IMR-90 (cell line): ENCODE measurements around the gene SLC23A3. TPM values are rescaled to one million over a fixed set of nuclear protein-coding genes. Genes with fewer than 3 reads are reported as not detected.

Experiments used
- ATAC-seq: fragments of 200-7000 bp; cut with Tn5 transposase; 2 replicates; pipeline ENCODE4 v1.9.1; 2020; ENCODE audit warnings: low read depth, mild to moderate bottlenecking, moderate library complexity
- BruUV-seq: library from RNA; stranded (reverse); fragments of 400-500 nt; replicated peaks from 2 replicates; lab custom pipeline; 2021; lab: Mats Ljungman, UMichigan
- CTCF ChIA-PET: fragments of 300-600 bp; formaldehyde crosslinking; extraction: SDS; loops from one replicate; lab custom pipeline; 2021; ENCODE audit warnings: antibody characterized with exemption; lab: Yijun Ruan, JAX
- POLR2A ChIA-PET: fragments of 300-600 bp; sonication (Branson Sonifier 250); formaldehyde crosslinking; loops from one replicate; lab custom pipeline; 2022; ENCODE audit warnings: antibody characterized with exemption; ENCODE audit not compliant: unreplicated experiment; lab: Charles Lee
- DNase-seq: peaks from one replicate; pipeline ENCODE4 v3.0.0; 2013
- H2AFZ ChIP-seq: replicated peaks from 2 replicates; pipeline ENCODE3; 2013; ENCODE audit warnings: low read length, mild to moderate bottlenecking; ENCODE audit not compliant: poor library complexity
- H2AK5ac ChIP-seq: 2 replicates; pipeline ENCODE4 v1.6.1; 2013; ENCODE audit warnings: low read depth, low read length, inconsistent platforms
- H2AK9ac ChIP-seq: replicated peaks from 2 replicates; pipeline ENCODE3; 2013; ENCODE audit warnings: mild to moderate bottlenecking, low read depth, low read length, moderate library complexity; ENCODE audit not compliant: poor library complexity
- H2BK120ac ChIP-seq: 2 replicates; pipeline ENCODE4 v1.6.1; 2013; ENCODE audit warnings: low read depth, low read length, inconsistent platforms
- H2BK15ac ChIP-seq: 3 replicates; pipeline ENCODE4 v1.6.1; 2013; ENCODE audit warnings: low read depth, low read length, inconsistent platforms
- H2BK20ac ChIP-seq: 2 replicates; pipeline ENCODE4 v1.6.1; 2013; ENCODE audit warnings: low read depth, mild to moderate bottlenecking, inconsistent platforms, low read length, moderate library complexity
- H2BK5ac ChIP-seq: 2 replicates; pipeline ENCODE4 v1.6.1; 2013; ENCODE audit warnings: mild to moderate bottlenecking, low read depth, low read length, inconsistent platforms; ENCODE audit not compliant: poor library complexity, severe bottlenecking
- H3K14ac ChIP-seq: replicated peaks from 2 replicates; pipeline ENCODE4 v1.6.1; 2013; ENCODE audit warnings: low read depth, low read length, inconsistent platforms
- H3K18ac ChIP-seq: 2 replicates; pipeline ENCODE4 v1.6.1; 2013; ENCODE audit warnings: low read depth, low read length, control low read depth
- H3K23ac ChIP-seq: 2 replicates; pipeline ENCODE4 v1.6.1; 2013; ENCODE audit warnings: low read depth, low read length, inconsistent platforms
- H3K27ac ChIP-seq: 2 replicates; pipeline ENCODE4 v1.5.1; 2013; ENCODE audit warnings: mild to moderate bottlenecking, control low read depth, low read length; ENCODE audit not compliant: insufficient read depth
- H3K27me3 ChIP-seq: 2 replicates; pipeline ENCODE4 v1.6.1; 2013; ENCODE audit warnings: low read length; ENCODE audit not compliant: control insufficient read depth, insufficient read depth
- H3K36me3 ChIP-seq: 2 replicates; pipeline ENCODE4 v1.6.1; 2013; ENCODE audit warnings: low read length, mixed read lengths; ENCODE audit not compliant: control insufficient read depth, insufficient read depth
- H3K4ac ChIP-seq: 2 replicates; pipeline ENCODE4 v1.6.1; 2013; ENCODE audit warnings: low read depth, low read length, inconsistent platforms
- H3K4me1 ChIP-seq: 2 replicates; pipeline ENCODE4 v1.6.1; 2013; ENCODE audit warnings: low read length, mixed read lengths; ENCODE audit not compliant: control insufficient read depth, insufficient read depth
- H3K4me2 ChIP-seq: 2 replicates; pipeline ENCODE4 v1.6.1; 2013; ENCODE audit warnings: low read depth, mild to moderate bottlenecking, control low read depth, low read length, moderate library complexity
- H3K4me3 ChIP-seq: 2 replicates; pipeline ENCODE4 v1.5.1; 2013; ENCODE audit warnings: low read depth, mild to moderate bottlenecking, control low read depth, low read length, moderate library complexity; ENCODE audit not compliant: insufficient read depth
- H3K56ac ChIP-seq: 2 replicates; pipeline ENCODE4 v1.6.1; 2013; ENCODE audit warnings: low read length, inconsistent platforms; ENCODE audit not compliant: insufficient read depth; ENCODE audit errors: extremely low read depth
- H3K79me1 ChIP-seq, 2 experiments: 2 replicates each; pipeline ENCODE4 v1.6.1; 2013; ENCODE audit warnings: low read length in 2 of 2, inconsistent platforms in 1 of 2, low read depth in 1 of 2
- H3K9ac ChIP-seq: 2 replicates; pipeline ENCODE4 v1.6.1; 2013; ENCODE audit warnings: low read depth, low read length, control low read depth
- H3K9me1 ChIP-seq: 2 replicates; pipeline ENCODE4 v1.6.1; 2013; ENCODE audit warnings: low read length, inconsistent platforms; ENCODE audit not compliant: insufficient read depth
- H3K9me3 ChIP-seq: 2 replicates; pipeline ENCODE4 v1.6.1; 2013; ENCODE audit warnings: low read length; ENCODE audit not compliant: control insufficient read depth, insufficient read depth
- H4K20me1 ChIP-seq: 2 replicates; pipeline ENCODE4 v1.6.1; 2013; ENCODE audit warnings: low read length, inconsistent platforms; ENCODE audit not compliant: insufficient read depth
- H4K5ac ChIP-seq: 2 replicates; pipeline ENCODE4 v1.6.1; 2013; ENCODE audit warnings: mild to moderate bottlenecking, low read depth, low read length, control low read depth
- H4K8ac ChIP-seq, 2 experiments: 2 replicates each; pipeline ENCODE4 v1.6.1; 2013; ENCODE audit warnings: low read depth in 2 of 2, low read length in 2 of 2, control low read depth in 1 of 2, inconsistent platforms in 1 of 2
- H4K91ac ChIP-seq: 2 replicates; pipeline ENCODE4 v1.6.1; 2013; ENCODE audit warnings: low read depth, low read length, inconsistent platforms; ENCODE audit not compliant: insufficient read depth
- MAFK ChIP-seq: IDR thresholded peaks from 2 replicates; pipeline ENCODE4 v1.6.1; 2012; ENCODE audit warnings: low read depth, low read length, improper control_type of control experiment
- SMC3 ChIP-seq: fragments of 150-350 bp; IDR thresholded peaks from 2 replicates; pipeline ENCODE4 v1.6.1; 2016; ENCODE audit warnings: low read depth, mild to moderate bottlenecking, antibody characterized with exemption, low read length, moderate library complexity
- WGBS, 2 experiments: methylation state at CpG; one replicate each; pipeline versions ENCODE4 v1.1.5 to v1.1.7; 2013; ENCODE audit warnings: missing lambda C conversion rate in 2 of 2; ENCODE audit not compliant: insufficient read length in 1 of 2; ENCODE audit errors: extremely low coverage in 2 of 2; 5-methylcytosine and 5-hydroxymethylcytosine counted together
- dilution Hi-C: fragments of 300-500 bp; cut with HindIII; formaldehyde crosslinking; loops from one replicate; pipeline ENCODE4 v1.14.3; 2018; ENCODE audit warnings: low sequenced_read_pairs; ENCODE audit not compliant: unreplicated experiment
- in situ Hi-C: fragments of 300-500 bp; cut with MboI; formaldehyde crosslinking; loops from 3 replicates; pipeline ENCODE4 v1.14.3; 2019; ENCODE audit warnings: low sequenced_read_pairs, inconsistent platforms, mixed read lengths
- intact Hi-C: fragments of 100-400 bp; cut with micrococcal nuclease; formaldehyde crosslinking; loops from 2 replicates; pipeline ENCODE4 v1.10.0; 2022
- polyA plus RNA-seq, 3 experiments: library from polyadenylated mRNA; depleted of rRNA; stranded (reverse); fragments of >200 nt; gene quantifications; 2 replicates each; pipeline ENCODE4 v1.2.3, GENCODE V29; 2012; ENCODE audit warnings: low replicate concordance in 1 of 3
- total RNA-seq: library from RNA; depleted of rRNA; stranded (reverse); fragments of >200 nt; gene quantifications from 2 replicates; pipeline ENCODE4 v1.2.3, GENCODE V29; 2012

Gene SLC23A3
- total and polyA plus RNA-seq, 2 of the 4 experiments (the other 2 are of a cell fraction), result 0.18 to 0.65 TPM

- Histone ChIP-seq H3K79me1 (no peaks in the 10 kb centered on the region), H3K27ac (no peak overlapping the region), H3K4me1 (no peaks in the 10 kb centered on the region), H3K9ac (no peak overlapping the region), H2AFZ (no peak overlapping the region), H2BK20ac (no peak overlapping the region), H3K9me1 (no peaks in the 10 kb centered on the region), H4K91ac (no peak overlapping the region), H2BK5ac (no peak overlapping the region), H3K56ac (no peak overlapping the region), H3K4me3 (no peak overlapping the region), H3K4me2 (no peak overlapping the region), H4K20me1 (no peaks in the 10 kb centered on the region), H2BK15ac (no peak overlapping the region), H3K9me3 (no peaks in the 10 kb centered on the region), H3K36me3 (no peaks in the 10 kb centered on the region), H3K18ac (no peak overlapping the region), H2AK5ac (no peak overlapping the region), H3K27me3 (peaks cover 12% of the 10 kb centered on the region), H3K14ac (no peak overlapping the region), H4K5ac (no peak overlapping the region), H3K4ac (no peak overlapping the region), H3K23ac (no peak overlapping the region), H4K8ac (no peak overlapping the region), H2AK9ac (no peak overlapping the region), H2BK120ac (no peak overlapping the region)
- dilution Hi-C loops, result no loop called here
- TF ChIP-seq SMC3, result no peak
- TF ChIP-seq MAFK, result no peak
- in situ Hi-C loops, result no loop called here
- ChIA-PET CTCF (no interaction called here), POLR2A (no interaction called here)
- no CpG with 5 or more reads among the region's 1 CpG for WGBS, 2 experiments
- no peak for ATAC-seq
- intact Hi-C loops, result no loop called here
- DNase-seq, result no peak
- no TSS peak for BruUV-seq
Observed at GRCh38 chr2:219197388-219197787, 27.6 kb upstream of the SLC23A3 start.
